NCI-H2196 (cell line): Measurements from ENCODE around the gene FBXL13.
A peak's percentile ranks its signal among the peaks of the same experiment; 100 is the strongest.
"Not testable (repeated sequence)": the region's sequence is repeated elsewhere in the genome, so short reads cannot be mapped to it uniquely, and the experiment has no call there.

Experiments
- DNase-seq: peaks from one replicate; lab custom pipeline; 2025; ENCODE audit not compliant: unreplicated experiment; lab: John Stamatoyannopoulos, UW

Gene FBXL13

DNA sequence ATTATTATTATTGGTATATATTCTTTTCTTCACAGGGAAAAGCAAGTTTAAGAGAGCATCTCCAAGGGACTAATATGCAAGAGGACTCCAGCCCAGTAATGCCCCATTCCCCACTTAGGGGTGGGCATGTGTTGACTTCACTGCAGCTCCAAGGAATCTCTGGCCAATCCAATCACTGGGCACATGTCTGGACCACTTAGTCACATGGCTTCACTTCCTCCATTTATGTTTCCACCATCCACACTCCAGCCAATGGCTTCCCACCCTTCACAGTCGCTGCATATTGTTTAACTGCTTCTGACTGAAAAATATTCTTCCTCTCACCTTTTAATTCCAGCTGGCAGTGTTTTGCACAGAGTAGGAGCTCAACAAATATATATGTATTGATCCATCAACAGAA is 43.6 kb downstream of the FBXL13 start:
- no peak for DNase-seq

DNA sequence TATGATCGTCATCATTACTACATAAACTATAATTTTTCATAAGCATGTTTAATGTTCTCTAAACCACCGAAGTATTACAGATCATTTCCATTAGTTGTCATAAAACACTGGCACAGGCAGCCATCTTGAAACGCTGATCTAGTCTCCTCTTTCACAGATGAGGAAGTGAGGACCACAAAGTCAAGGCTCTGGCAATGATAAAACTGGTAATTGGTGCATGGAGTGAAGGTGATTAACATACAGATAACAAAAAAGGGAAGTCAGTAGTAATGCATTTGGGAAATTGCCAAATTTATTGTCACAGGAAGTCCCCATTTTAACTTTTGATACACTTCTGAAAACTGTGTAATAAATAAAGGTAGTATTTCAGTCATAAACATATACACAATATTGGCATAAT is 49.3 kb downstream of the FBXL13 start:
- DNase-seq = no peak

DNA sequence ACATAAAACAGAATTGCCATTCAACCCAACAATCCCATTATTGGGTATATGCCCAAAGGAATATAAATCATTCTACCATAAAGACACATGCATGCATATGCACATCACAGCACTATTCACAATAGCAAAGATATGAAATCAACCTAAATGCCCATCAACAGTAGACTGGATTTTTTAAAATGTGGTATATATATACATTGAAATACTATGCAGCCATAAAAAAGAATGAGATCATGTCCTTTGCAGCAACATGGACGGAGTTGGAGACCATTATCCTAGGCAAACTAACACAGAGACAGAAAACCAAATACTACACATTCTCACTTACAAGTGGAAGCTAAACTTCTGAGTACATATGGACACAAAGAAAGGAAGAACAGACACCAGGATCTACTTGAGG is 51.0 kb downstream of the FBXL13 start:
- DNase-seq = not testable (repeated sequence)

DNA sequence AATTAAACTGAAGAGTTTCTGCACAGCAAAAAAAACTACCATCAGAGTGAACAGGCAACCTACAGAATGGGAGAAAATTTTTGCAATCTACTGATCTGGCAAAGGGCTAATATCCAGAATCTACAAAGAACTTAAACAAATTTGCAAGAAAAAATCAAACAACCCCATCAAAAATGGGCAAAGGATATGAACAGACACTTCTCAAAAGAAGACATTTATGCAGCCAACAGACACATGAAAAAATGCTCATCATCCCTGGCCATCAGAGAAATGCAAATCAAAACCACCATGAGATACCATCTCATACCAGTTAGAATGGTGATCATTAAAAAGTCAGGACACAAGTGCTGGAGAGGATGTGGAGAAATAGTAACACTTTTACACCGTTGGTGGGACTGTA is 53.1 kb downstream of the FBXL13 start:
- not testable (repeated sequence) for DNase-seq

DNA sequence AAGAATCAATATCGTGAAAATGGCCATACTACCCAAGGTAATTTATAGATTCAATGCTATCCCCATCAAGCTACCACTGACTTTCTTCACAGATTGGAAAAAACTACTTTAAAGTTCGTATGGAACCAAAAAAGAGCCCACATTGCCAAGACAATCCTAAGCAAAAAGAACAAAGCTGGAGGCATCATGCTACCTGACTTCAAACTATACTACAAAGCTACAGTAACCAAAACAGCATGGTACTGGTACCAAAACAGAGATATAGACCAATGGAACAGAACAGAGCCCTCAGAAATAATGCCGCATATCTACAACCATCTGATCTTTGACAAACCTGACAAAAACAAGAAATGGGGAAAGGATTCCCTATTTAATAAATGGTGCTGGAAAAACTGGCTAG is 53.7 kb downstream of the FBXL13 start:
- not testable (repeated sequence) for DNase-seq

DNA sequence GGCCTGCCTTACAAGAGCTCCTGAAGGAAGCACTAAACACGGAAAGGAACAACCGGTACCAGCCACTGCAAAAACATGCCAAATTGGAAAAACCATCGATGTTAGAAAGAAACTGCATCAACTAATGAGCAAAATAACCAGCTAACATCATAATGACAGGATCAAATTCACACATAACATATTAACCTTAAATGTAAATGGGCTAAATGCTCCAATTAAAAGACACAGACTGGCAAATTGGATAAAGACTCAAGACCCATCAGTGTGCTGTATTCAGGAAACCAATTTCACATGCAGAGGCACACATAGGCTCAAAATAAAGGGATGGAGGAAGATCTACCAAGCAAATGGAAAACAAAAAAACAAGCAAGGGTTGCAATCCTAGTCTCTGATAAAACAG is 56.3 kb downstream of the FBXL13 start:
- not testable (repeated sequence) for DNase-seq

DNA sequence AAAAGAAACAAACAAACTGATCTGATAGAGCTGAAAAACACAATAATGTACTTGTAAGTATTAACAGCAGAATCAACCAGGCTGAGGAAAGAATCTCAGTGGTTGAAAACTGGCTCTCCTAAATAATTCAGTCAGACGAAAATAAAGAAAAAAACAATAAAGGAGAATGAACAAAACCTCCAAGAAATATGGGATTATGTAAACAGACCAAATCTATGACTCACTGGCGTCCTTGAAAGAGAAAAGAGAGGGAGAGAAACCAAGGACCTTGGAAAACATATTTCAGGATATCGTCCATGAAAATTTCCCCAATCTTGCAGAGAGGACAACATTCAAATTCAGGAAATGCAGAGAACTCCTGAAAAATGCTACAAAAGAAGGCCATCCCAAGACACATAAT is 62.9 kb downstream of the FBXL13 start:
- no peak for DNase-seq

DNA sequence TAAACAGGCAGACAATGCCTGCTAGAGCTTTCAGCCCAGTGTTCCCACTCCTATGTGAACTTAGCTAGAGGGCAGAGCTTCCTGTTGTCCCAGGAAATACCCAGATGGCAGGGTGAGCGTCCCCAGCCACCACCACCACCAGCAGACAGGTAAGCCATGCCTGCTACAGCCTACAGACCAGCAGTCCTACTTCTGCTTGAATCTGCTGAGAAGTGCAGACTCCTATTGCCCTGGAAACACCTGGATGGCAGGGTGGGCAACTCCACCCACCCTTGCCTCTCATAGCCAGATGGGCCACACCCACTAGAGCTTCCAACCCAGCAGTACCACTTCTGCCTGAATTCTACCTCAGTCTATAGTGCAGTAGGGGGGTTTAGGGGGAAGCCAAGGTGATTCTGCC is 64.4 kb downstream of the FBXL13 start:
- no peak for DNase-seq

DNA sequence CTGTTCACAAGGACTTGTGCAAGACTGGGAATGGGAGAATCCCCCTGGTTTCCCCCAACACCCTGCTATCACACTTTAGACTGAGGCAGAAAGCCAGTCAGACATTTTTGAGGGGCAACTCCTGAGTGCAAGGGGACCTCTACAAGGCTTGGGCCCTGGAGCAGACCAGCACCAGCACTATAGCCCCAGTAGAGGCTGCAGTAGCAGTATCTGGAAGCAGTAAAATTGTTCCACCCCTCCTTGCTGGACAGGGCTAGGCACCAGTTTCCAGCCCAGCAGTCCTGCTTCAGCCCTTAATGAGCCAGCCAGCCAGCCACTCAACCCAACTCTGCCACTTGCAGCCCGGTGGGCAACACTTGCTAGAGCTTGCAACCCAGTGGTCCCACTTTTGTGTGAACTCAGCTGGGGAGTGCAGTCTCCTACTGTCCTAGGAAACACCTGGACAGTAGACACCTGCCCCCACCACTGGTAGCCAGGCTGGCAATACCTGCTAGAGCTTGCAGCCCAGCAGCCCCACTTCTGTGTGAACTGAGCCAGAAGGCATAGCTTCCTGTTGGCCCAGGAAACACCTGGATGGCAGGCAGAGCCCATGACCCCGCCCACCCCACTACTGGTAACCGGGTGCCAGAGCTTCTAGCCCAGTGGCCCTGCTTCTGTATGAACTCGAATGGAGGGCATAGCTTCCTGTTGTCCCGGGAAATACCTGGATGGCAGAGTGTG is 65.0 kb downstream of the FBXL13 start:
- no peak for DNase-seq

DNA sequence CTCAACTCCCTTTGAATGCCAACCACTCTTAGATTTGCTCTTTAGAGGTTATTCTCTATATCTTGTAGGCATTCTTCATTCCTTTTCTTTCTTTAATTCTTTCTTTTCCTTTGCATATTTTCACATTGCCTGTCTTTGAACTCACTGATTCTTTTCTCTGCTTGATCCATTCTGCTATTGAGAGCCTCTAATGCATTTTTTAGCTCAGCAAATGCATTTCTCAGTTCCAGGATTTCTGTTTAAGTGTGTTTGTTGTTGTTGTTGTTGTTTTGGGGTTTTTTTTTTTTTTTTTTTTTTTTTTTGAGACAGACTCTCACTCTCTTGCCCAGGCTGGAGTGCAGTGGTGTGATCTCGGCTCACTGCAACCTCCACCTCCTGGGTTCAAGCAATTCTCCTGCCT is 71.6 kb downstream of the FBXL13 start:
- no peak for DNase-seq

DNA sequence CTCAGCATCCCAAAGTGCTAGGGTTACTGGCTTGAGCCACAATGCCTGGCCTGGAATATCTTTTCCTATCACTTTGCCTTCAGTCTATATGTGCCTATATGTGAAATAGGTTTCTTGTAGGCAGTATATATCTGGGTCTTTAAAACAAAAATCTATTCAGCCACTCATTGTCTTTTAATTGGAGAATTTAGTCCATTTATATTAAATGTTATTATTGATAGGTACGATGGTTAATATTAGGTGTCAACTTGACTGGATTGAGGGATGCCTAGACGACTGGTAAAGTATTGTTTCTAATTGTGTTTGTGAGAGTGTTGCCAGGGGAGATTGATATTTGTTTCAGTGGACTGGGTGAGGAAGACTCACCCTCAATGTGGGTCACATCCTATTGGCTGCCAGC is 73.4 kb downstream of the FBXL13 start:
- no peak for DNase-seq

DNA sequence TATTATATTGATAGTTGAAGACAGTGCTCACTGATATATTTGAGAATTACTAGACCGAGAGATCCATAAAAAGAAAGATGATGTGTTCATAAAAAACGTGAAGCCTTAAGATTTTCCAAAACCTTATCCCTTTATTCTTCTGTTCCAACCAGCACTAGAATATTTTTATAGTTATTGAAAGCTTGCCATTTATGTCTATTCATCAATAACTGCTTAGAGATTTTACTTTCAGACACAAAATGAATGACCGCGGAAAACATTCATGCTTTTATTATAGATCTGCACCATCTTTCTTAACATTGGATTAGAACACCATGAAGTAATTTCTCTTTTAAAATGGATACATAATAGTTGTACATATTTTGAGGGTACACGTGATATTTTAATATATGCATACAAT is 77.6 kb downstream of the FBXL13 start:
- DNase-seq = no peak

DNA sequence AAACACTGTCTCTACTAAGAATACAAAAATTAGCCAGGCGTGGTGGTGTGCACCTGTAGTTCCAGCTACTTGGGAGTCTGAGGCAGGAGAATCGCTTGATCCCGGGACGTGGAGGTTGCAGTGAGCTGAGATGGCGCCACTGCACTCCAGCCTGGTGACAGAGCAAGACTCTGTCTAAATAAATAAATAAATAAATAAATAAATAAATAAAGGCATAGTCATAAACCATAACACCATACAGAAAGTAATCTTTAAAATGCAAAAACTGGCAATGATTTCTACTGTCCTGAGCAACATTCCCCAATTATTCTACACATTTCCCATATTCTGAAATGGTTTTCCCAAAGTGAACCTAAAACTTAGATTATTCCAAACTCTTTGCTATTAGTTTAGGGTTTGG is 79.0 kb downstream of the FBXL13 start:
- not testable (repeated sequence) for DNase-seq

DNA sequence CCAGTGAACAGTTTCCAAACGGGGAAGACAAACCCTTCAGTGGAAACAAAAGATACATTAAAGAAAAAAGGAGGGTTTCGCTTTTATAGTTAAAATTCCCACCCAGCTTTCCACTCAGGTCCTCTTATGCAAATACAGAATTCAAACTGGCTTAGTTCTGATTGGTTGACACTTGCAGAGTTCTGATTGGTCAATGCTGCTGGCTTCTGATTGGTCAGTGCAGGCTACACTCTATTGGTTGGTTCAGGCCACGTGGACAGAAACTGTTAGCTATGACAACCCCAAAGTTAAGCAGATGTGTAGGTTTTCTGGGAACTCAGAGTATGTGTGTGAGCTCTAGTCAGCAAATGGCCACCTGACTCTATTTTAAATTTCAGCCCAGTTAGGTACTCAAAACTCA is 80.0 kb downstream of the FBXL13 start:
- no peak for DNase-seq

DNA sequence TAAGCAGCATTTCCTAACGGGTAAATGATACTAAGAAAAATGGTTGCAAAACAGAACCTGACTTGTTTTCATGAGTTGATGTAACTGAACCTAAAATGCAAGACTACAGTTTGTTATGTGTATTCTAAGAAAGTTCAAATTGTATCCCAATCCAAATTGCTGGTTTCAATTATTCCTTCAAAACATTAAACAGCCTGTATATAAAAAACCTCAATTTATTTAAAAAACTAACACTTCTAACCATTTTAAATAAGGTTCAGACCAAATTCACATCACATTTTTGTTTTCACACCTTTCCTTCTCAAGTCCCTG is 80.9 kb downstream of the FBXL13 start:
- DNase-seq = no peak

DNA sequence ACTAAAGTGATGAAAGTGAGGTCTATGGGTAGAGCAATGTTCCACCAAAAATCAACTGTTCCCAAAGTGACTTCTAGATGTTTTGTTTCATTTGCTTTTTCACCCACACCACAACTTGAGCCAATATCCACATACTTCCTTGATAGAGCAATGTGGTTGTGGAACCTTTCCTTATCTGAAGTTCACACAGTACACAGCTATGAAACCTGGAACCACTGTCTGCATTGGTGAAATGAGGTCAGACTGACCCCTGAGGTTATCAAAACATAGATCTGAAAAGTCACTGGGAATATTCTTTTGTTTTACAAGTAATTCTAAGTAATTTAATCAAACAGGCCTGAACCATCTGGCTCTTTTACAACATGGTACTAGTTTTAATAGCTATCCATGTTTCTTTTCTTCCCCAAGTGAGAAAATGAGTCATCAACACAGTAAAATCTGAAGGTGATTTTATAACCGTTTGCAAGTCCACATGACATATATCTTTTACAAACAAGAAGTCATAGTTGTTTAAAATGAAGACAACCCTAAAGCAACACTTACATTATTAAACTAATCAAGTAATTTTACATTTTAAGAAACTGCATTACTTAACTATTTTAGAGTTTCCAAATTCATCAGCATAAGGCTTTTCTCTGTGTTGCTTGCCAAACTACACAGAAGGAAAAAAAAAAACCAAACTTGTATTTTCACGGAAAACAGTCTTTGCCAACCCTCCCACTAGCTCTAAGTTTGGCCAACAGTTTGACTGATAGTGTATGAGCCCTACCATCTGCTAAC is 81.5 kb downstream of the FBXL13 start:
- peak; percentile 21 for DNase-seq

DNA sequence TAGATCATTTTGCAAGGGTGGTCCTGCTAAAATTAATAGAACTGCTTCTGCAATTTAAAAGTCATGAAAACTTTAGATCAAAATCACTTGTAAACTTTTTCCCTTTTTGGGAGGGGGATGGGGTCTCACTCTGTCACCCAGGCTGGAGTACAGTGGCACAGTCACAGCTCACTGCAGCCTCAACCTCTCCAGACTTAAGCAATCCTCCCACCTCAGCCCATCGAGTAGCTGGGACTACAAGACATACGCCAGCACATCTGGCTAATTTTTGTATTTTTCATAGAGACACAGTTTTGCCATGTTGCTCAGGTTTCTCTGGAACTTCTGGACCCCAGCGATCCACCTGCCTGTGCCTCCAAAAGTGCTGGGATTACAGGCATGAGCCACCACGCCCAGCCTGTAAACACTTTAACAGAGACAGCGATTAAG is 82.1 kb downstream of the FBXL13 start:
- DNase-seq = no peak

DNA sequence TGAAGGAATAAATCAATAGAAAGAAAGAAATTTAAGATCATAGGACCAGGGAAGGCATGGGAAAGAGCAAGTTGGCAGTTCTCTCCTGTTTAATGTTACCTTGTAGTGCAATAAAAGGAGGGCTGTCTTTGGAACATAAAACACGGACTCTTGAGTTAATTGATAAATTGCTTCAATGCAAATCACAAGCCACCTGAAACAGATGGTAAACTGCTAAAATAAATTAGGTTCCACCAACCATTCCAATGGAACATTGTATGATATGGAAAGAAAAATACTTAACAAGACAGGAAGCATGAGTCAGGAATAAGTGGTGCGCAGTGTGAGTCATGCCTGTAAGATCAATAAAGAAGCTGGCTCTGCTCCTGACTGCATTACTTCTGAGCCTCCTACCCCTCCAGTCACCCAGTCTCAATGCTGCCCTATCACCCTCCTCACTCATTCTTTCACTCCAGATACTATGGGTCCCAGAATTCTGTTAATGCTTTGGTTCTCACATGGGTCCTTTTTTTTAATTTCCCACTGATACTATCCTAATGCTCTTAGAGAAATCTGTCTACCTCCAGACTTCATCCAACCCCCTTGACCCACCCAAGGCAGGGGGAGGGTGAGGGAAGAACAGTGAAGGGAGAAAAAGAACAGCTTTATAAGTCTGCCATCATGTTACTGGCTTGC is 82.9 kb downstream of the FBXL13 start:
- peak; percentile 23 for DNase-seq

DNA sequence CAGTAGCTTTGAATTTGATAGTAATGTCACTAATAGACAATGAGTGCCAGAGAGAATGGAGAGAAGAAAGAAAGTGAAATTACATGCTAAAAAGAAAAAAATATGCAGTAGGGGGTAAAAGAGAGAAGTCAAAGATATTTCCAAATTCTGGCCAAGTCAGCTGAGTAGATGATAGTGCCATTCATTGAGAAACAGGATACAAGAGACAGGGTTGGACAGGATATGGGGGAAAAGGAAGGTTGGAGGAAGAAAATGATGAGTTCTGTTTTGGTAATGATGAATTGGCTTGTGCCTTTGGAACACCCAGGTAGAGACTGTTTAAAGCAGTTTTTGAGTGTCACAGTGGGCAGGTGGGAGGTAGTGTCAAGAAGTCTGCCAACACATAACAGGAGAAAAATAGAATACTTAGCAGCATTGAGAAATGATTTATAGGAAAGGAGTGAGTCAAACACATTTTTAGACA is 83.5 kb downstream of the FBXL13 start:
- DNase-seq = no peak

DNA sequence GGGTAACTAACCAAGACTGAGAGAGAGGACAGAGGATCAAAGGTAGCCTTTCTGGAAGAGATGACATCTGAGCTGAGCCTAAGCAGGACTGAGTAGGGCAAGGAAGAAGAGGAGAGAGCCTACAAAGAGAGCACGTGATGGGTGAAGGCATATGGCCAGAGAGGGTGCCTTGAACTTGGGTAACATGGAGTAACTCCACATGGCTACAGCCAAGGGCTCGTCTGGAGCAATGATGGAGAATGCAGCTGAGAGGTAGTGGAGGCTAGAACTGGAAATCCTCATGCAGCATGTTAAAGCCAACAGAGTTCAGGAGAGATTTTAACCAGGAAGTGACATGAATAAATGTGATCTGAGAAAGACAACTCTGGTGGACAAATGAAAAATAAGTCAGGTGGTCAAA is 84.0 kb downstream of the FBXL13 start:
- no peak for DNase-seq

DNA sequence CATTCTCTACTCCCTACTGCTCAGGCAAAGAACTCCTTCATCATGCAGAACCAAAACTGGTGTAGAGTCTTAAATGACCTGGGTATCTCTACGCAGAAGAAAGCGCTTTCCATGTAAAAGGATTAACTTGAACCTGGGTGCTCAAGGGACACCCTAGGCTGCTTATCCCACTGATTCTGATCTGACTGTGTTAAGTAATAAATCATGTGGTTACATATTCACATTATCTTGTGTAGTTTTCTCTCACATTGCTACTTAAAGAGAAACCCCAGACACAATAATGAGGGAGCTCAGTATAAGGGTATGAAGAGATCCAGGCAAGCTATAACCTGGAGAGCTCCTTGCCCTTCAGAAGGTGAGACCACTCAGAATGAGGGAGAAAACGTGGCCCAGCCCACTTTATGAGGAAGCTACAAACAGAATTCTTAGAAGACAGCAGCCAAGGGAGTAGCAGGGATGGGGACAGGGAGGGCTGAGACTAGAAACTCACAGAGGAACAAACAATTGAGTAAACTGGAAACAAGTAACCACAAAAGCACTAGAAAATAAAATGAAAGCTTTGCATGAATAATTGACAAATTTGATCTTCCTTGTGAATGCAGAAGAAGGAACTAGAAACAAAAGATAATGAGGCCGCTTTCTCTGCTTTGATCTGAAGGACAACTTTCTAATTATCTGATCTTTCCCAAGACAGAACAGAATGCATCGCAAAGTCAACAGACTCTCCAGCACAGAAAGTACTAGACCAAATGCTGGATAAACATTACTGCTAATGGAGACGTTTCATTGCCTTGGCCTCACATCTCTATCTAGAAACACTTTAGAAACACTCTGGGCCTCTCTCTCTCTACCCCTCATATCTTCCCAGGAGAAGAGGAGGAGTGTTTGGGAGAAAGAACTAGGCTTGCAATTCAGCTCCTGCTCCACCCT is 85.7 kb downstream of the FBXL13 start:
- no peak for DNase-seq
